NCI-H460 (cell line): ENCODE results near the gene FXR2. TPM values are rescaled to one million over a fixed set of nuclear protein-coding genes. Genes with fewer than 3 reads are reported as not detected.
"Not testable (repeated sequence)": the region's sequence is repeated elsewhere in the genome, so short reads cannot be mapped to it uniquely, and the experiment has no call there.

Experiments used
- DNase-seq: peaks from one replicate; pipeline ENCODE4 v3.0.0-alpha.2; 2016; ENCODE audit warnings: low read depth; ENCODE audit errors: extremely low read depth
- total RNA-seq: library from RNA; depleted of rRNA; stranded (reverse); fragments of >200 nt; shearing (Covaris generic); gene quantifications from 2 replicates; pipeline ENCODE4 v1.2.3, GENCODE V29; 2014

The FXR2 gene
- total RNA-seq, 1 experiment from 2014 or later = 73.3 TPM

GRCh38 chr17:7631398-7632380 is 17.0 kb upstream of the FXR2 start:
- no peak for DNase-seq

- DNase-seq = no peak
Observed at GRCh38 chr17:7629939-7630571, 15.4 kb upstream of the FXR2 start, which contains the start of gene SHBG. Gene SHBG, plus strand, starts transcription at chr17:7630135. Its CDS starts 38 bp downstream, at chr17:7630173.

DNA sequence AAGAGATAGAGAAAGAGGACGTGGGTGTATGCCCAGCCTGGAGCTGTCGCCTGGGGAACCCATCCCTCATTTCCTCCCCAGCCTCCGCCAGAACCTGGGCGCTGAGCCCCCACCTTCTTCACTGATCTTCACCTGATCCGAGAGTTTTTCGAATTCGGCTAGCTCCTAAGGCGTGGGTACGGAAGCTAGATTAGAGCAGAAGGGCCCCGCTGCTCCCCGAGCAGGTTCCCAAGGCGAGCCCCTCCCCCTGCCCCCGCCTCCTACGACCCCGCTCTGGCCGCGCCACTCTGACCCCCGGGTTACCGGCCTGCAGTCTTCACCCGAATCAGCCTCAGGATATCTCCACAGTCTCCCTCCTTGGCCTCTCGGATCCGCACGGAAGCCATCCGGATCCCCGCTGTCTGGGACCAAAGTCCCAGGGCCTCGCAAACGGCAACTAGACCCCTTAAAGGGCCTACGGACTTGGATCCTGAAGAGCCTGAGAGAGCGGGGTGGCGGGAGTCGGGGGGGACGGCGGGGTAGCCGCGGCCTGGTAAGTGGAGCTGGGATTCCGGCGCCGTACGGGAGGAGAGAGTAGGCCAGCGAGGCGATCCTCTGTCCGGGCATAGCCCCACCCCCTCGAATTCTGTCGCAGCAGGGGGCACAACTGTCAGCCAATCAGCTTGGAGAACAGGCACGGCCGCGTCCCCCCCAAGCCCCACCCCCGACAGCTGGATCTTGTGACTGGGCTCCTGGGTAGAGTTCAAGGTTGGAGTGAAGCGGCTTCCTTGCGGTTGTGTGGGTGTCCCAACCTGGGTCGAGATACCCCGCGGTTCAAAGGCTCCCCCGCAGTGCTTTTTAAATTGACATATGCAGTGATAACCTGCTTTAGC is 12.8 kb upstream of the FXR2 start, which contains the start of gene SAT2:
TSS of gene SAT2 (minus strand) at position 572 of the 872 bp plus-strand sequence. CDS start at position 386, 186 bp downstream.
- DNase-seq = peak; percentile 93

- DNase-seq = no peak
Observed at GRCh38 chr17:7626956-7627249, 12.2 kb upstream of the FXR2 start.

DNA sequence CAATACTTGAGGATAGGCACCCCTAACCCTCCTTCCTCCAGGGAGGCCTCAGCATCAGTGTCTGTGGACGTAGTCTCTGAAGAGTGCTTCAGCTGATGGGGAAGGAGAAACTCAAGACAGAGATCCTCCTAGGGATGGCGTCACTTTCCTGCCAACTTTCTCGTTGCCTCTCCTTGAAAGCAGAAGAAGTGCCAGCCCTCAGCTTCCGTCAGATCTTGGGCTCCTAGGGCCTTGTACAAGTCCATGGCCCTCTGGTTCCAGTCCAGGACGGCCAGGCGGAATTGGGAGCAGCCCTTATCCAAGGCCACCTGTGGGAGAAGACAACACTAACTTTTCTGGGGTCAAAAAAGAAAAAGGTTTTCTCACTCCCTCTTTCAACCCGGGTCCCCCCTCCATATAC is 11.6 kb upstream of the FXR2 start:
- DNase-seq = no peak

DNA sequence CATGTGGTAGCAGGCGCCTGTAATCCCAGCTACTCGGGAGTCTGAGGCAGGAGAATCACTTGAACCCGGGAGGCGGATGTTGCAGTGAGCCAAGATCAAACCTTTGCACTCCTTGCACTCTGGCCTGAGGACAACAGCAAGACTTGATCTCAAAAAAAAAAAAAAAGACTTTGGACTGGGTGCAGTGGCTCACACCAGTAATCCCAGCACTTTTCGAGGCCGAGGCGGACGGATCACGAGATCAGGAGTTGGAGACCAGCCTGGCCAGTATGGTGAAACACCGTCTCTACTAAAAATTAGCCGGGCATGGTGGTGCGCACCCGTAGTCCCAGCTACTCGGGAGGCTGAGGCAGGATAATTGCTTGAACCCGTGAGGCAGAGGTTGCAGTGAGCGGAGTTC is 11.1 kb upstream of the FXR2 start:
- DNase-seq = not testable (repeated sequence)

DNA sequence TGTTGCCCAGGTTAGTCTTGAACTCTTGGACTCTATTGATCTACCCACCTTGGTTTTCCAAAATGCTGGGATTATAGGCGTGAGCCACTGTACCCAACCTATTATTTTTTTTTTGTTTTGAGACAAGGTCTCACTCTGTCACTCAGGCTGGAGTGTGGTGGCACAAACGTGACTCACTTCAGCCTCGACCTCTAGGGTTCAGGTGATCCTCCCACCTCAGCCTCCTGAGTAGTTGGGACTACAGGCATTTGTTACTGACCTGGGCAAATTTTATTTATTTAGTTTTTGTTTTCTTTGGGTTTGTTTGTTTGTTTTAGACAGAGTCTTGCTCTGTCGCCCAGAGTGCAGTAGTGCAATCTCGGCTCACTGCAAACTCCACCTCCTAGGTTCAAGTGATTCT is 9.0 kb upstream of the FXR2 start:
- DNase-seq = no peak

DNA sequence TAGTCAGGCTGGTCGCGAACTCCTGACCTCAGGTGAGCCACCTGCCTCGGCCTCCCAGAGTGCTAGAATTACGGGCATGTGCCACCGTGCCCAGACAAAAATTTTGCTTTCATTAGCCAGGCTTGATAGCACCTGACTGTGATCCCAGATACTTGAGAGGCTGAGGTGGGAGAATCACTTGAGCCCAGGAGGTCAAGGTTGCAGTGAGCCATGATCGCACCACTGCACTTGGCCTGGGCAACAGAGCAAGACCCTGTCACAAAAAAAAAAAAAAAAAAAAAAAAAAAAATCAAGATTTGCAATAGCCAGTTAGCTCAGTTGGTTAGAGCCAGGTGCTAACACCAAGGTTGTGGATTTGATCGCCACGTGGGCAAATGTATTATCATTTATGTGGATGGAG is 6.1 kb upstream of the FXR2 start:
- no peak for DNase-seq

DNA sequence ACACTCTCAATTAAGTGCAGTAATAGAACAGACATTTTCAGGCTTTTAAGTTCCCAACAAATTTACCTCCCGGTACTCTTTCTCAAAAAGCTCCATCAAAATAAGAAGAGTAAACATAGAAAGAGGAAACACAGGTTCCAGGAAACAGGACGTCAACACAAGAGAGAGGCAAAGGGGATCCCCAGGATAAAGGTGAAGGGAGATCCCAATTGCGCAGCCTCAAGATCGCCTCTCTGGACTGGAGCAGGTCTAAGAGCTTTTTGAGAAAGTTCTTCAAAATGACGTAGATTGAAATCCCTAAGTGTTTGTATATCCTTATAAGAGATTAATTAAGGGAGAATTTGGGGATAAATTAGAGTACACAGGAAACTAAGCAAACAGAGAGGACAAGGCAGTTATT is 3.9 kb upstream of the FXR2 start:
- no peak for DNase-seq

DNA sequence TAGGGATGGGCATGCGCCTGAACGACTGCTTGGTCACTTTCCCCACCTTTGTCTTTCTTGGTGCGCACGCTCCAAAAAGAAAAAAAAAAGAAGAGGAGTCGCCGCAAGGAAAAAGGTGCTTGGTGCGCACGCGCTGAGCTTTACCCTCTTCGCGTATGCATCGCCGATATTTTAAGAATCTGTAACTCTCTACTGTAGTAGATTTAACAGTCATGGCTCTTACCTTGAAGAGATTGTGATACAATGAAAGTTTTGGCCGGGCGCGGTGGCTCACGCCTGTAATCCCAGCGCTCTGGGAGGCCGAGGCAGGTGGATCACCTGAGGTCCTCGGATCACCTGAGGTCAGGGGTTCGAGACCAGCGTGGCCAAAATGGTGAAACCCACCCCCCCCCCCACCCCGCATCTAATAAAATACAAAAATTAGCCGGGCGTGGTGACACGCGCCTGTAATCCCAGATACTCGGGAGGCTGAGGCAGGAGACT is 609 bp upstream of the FXR2 start:
- DNase-seq = no peak

DNA sequence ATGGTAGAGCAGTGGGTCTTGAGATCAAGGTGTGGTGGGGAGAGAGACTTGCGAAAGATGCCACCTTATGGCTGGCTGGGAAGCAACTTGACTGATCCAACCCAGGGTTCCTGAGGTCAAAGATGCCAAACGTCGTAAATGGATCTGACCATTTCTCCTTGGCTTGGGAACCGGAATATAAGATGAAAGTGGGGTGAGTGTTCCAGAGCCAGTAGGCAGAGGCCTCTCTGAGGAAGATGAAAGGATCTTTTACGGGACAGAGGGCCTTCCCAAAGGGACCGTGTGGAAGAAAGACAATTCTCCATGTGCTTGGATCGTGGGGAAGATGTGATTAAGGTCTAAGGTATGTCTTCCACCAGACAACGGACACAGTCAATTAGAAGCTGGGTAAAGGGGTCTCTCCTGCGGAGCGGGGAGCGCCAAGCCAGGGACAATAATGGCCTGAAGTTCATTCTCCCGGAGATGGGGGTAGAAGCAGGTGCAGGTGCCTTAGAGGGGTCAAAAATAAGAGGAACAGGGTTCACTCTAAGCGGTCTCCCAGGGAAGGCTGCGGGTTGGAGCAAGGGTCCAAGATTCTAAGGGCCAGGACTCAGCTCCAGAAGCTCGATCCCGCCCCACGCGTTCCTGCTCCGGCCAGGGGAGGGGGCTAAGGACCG is 800 bp downstream of the FXR2 start:
- DNase-seq = no peak

DNA sequence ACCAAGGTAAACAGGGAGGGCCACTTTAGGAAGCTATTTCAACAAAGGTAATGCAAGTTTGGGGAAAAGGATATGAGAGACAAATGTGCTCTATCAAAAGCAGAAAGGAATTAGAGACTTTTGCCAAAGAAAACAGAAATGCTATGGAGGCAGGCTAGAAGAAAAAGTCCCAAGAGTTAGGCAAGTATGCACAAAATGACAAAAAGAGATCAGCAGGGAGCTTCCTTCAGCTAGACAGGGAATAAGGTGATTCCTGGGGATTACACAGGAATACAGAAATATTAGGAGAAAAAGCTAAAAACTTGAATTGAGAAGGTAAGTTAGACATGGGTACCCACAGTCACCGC is 2.4 kb downstream of the FXR2 start:
- no peak for DNase-seq

- no peak for DNase-seq
Observed at GRCh38 chr17:7611635-7612293, 2.9 kb downstream of the FXR2 start.

DNA sequence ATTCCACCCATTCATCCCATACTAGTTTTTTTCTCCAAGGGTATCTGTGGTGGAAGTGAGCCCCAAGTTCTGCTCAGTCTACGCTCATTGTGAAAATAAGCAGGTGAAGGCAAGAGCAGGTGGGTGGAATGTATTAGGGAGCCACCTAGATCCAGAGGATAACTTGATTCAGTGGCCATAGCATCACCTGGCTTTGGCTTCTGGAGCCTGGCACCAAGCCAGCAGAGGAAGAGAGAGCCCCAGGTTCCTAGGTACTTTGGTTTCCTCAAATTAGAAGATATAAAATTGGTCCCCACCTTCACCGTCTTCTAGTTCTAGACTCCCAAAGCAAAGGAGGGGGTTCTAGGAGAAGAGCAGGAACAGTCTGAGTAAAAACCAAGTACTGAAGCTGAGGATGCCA is 4.1 kb downstream of the FXR2 start:
- DNase-seq = no peak

DNA sequence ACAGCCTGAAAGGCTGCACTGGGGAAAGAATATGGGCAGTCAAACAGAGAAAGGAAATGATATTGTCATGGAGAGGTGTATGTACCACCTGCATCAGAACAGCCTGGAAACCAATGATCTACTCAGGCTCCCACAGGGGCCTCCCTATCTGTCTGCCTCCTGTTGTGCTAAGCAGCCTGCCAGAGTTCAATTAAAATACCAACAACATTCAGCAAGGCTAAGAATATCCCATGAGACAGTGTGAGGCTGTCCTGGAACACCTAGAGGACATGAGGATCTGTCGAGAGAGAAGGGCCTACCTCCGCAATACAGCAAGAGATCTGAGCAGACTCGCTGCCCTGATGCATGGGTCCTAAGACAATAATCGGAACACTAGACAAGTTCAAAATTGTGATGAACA is 8.4 kb downstream of the FXR2 start:
- no peak for DNase-seq

DNA sequence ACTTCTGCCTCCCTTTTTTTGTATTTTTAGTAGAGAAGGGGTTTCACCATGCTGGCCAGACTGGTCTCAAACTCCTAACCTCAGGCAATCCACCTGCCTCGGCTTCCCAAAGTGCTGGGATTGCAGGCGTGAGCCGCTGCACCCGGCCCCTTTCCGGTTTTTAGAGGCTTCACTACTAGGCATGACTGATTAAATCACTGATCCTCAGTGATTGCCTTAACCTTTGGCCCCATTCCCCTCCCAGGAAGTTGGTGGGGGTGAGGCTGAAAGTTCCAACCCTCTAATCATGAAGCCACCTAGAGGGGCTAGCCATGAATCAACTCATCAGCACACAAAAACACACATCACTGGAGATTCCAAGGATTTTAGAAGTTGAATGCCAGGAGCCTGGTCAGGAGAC is 17.1 kb downstream of the FXR2 start:
- not testable (repeated sequence) for DNase-seq

- DNase-seq = no peak
Observed at GRCh38 chr17:7593296-7593695, 21.4 kb downstream of the FXR2 start.

DNA sequence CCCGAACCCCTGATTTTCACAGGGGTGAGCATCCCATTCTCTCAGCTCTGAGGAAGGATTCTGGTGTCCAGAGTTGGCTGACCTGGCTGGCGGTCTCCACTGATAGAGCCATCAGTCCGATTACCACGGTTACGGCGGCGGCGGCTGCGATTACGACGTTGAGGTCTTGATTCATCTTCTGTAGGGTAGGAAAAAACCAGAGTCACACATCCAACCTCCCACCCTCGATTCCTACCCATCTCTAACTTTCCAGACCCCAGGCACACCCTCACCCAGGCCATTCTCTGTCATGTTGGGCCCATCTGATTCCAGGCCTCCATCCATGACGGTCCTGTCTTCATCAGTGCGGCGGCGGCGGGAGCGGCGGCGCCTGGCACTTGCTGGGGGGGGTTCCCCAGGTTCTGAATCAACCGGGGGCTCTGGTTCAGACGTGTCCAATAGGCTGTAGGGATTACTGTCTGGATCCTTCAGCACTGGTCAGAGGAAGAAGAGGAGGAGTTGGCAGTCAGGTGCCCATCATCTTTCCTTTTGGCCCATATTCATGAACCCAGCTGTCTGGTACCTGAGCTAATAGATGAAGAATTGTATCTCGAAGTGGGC is 22.2 kb downstream of the FXR2 start:
- no peak for DNase-seq

DNA sequence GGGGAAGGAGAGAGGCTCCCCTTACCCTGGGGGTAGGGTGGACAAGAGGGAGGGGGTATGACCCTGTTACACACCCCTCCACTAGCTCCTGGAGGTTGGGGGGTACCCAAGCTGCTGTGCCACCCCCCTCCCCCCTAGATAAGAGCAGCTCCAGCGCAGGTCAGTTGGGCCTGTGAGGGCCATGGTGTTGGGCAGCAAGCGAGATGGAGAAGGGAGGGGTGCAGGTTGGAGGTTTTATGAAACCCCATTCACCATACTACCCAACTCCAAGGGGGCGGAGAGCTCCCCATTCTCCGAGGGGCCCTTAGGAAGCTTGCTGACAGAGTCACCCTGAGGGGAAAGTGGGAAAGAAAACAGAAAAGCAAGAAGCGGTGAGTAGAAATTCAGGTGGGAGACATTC is 23.1 kb downstream of the FXR2 start:
- DNase-seq = no peak

- DNase-seq = no peak
Observed at GRCh38 chr17:7590743-7591142, 24.0 kb downstream of the FXR2 start.
